Measurements from ENCODE around the gene MAN1C1.

MAN1C1 gene

DNA sequence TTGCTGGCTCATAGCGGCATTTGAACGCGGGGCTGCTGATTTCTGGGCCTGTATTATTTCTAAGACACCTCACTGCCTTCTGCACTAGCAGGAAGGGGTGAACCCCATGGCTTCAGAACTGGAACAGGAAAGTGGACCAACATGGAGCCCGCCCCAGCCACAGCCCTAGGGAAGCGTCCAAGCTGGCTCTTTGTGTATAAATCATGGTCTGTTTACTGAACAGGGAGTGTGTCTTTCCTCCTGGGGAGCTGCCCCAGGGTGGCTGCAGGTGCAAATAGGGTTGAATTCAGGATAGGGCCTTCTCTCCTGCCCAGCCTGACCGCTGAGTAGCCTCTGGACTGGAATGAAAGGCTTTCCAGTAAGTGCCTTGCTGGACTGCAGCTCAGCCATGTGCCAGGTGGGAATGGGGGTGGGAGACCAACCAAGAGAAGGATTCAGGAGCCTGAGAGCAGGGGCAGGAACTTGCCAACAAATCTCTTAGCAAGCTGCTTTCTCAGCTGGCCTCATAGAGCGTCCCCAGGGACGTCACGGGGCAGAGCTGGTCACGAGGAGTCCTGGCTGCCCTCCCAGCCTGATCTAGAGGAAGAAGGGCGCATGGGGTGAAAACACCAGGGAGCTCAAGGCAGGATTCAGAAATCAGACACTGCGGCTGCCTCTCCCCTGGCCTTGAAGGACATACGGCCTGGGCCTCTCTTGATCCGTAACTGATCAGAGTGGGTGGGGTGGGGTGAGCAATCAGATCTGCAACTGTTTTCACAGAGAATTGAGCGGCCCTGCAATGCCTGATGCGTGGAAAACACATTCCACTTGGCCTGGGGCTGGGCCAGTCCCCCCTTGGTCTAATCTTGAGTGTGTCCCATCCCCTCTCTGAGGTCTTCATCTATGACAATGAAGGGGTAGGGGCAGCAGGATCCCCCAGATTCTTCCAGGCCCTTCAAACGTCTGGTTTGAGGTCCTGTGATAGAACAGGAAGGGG is 126.9 kb downstream of the MAN1C1 start:
- DNase-seq: no peak

DNA sequence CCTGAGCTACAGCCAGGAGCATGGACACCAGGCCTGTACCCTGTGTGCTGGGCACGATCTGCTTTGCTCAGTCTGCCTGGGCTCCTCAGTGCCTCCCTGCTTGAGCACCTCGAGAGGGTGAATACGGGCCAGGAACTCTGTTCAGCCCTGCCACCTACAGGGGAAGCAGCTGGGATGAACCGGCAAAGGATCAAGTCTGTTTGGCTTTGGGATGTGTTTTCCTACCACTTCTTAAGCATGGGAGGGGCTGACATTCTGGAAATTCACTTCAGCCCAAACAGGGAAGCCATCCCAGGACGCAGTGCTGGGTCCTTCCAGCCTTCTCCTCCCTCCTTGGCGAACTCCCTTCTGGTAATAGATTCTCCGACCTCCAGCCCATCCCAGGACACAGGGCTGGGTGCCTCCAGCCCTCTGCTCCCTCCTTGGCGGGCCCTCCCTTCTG is 127.6 kb downstream of the MAN1C1 start:
- DNase-seq: no peak

- DNase-seq: no peak
Observed at GRCh38 chr1:25744636-25745425, 128.2 kb downstream of the MAN1C1 start.

- DNase-seq: no peak
Observed at GRCh38 chr1:25746299-25747045, 129.9 kb downstream of the MAN1C1 start.

DNA sequence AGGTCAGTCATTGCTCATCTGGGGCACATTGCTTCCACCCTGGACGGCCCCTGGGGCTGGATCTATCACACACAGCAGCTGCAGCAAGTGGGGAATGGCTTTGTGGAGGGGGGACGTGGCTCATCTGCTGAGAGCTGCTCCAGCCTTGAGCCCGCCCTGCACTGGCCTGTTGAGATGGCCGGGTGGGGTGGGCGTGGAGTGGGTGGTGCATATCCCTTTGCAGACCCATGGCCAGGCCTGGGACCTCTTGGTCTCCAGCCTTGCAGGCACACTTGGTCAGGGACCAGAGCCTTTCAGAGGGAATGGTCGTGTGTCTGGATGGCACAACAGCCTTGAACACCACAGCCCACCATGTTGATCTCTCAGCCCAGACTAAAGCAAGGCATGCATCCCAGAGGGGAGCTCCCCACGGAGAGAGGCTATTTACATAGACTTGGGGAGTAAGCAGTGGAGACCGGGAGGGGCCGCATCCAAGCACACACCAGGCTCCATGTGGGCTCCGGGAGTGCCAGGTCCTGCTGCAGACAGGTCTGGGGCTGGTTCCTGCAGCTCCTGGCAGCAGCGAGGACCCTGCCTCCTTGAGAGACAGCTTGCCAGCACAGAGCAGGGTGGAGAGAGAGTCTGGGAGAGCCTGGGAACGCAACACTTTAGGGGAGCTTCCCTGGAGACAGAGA is 130.6 kb downstream of the MAN1C1 start:
- DNase-seq: no peak

- no peak for DNase-seq
Observed at GRCh38 chr1:25748531-25749205, 132.1 kb downstream of the MAN1C1 start.

DNA sequence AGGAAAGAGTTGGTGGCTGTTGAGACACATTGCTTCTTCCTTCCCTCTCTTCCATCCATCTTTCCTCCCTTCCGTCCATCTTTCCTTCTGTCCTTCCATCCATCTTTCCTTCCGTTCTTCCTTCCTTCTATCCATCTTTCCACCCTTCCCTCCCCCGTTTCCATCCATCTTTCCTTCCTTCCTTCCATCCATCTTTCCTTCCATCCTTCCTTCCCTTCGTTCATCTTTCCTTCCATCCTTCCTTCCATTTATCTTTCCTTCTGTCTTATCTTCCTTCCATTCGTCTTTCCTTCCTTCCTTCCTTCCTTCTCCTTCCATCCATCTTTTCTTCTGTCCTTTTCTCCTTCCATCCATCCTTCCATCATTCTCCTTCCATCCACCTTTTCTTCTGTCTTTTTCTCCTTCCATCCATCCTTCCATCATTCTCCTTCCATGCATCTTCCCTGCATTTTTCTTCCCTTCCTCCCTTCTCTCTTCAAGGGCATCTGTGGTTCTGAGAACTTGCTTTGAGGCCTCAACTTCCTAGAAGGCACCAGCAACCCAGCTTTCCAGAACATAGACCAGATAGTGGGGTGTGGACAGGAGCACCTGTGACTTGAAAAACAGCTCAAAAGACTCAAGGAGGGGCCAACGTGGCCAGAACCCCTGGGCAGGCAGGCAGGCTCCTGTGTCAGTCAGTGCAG is 134.5 kb downstream of the MAN1C1 start:
- no peak for DNase-seq

DNA sequence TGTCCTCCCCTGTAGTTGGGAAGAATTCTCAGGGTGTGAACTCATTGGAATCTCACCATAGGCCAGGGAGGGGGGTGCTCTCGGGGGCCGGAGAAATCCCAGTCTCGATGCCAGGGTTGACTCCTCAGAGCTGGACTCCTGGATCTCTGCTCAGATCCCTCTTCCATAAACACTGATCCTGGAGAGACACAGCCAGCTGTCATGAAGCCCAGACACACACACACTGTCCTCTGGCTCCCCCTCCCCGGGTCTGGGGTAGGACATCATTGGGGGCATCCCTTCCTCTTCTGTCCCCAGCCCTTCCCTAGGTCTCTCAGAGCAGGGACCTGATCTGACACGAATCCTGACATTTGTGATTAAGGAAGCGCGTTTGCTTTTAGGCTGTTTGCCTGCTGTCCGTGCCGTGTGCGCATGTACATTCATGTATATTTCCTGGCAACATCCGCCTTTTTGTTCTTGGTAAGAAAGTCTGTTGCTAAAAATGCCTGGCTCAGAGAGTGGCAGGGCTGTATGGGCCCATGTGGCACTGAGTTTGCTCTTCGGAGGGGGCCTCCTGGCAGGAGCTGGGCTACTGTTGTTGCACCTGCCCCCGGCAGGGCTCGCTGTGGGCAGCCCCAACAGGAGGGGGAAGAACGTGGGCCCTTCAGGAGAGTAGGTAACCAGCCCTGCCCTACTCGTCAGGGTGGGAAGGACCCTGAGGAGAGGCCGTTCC is 138.0 kb downstream of the MAN1C1 start:
- no peak for DNase-seq

GRCh38 chr1:25755475-25756125 is 139.0 kb downstream of the MAN1C1 start:
- DNase-seq: no peak

DNA sequence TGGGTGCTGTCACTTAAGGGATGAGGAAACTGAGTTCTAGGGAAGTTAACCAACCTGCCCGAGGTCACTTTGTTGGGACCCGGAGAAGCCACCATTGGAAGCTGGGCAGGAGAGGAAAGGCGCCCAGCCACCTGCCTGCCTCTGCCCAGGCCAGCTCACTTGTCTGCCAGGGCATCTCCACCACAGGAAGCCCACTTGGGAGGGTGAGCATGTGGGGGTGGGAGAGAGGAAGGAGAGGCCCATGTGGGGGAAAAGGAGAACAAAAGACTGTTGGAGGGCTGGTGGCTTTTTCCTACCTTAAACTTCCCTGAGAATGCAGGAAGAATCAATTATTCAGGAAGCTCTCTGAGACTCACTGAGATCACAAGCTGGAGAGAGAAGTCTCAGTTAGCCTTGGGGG is 139.6 kb downstream of the MAN1C1 start:
- DNase-seq: no peak

DNA sequence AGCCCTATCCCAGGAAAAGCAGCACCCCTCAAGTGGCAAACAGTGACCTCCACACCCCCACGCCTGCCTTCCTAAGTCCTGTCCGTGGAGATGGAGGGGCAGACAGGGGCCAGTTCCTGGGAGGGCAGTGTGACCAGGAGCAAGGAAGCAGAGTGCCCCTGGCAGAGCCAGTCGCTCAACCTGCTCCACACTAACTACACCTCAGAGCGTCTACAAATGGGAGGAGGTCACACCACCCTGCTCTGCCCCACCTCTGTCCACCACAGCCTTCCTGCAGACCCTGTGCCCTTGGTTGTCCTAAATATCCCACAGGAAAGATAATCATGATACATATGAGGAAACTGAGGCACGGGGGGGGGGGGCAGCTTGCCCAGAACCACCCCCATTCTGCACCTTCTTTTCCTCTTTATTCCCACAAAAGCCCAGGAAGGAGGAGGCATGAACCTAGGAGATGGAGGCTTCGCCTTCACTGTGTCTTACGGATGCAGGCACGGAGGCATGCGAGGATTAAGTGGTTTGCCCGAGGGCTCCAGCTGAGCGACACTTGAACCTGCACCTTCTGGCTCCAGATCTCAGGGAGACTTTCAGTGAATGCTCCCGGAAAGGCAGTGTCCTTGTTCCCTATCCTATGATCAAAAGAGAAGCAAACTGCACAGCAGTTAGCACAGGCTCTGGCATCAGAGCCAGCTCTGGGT is 140.7 kb downstream of the MAN1C1 start:
- no peak for DNase-seq

DNA sequence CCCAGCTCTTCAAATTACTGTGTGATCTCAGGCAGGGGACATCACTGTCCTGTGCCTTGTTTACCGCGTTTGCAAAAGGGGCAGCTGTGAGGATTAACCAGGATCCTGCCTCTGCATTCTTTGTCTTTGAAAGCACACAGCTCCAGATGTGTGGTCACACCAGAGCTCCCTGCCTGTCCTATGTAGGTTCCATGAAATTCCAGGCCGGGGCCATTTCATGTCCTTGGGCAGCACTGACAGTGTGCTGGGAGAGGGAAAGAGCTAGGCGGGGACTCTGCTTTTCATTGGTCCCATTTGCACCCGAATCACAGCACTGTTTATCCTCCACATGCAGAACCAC is 141.2 kb downstream of the MAN1C1 start:
- DNase-seq: no peak

DNA sequence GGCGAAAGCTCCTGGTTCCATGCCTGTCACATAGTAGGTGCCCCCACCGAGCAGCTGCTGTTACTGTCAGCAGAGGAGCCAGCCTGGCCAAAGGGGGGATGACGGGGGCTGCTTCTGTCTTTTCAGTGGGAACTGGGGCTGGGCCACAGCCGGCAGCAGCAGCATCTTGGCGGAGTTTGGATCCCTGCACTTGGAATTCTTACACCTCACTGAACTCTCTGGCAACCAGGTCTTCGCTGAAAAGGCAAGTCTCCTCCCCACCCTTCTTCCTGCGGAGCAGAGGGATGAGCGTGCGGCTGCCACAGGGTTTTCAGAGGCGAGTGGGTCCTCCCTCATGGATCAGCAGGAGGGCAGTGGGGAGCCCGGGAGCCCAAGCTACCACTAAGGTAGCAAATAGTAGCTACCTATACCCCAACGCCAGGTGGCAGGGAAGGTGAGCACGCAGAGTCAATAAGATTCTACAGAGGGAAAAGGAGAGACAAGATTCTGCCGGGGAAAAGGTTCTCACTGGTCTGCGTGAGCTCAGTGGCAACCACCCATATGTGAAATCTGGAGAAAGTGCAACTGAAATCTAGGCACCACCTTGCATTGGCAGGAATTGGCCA is 142.0 kb downstream of the MAN1C1 start:
- DNase-seq: no peak

GRCh38 chr1:25760122-25760719 is 143.6 kb downstream of the MAN1C1 start:
- DNase-seq: no peak

GRCh38 chr1:25760871-25761270 is 144.3 kb downstream of the MAN1C1 start:
- DNase-seq: no peak

DNA sequence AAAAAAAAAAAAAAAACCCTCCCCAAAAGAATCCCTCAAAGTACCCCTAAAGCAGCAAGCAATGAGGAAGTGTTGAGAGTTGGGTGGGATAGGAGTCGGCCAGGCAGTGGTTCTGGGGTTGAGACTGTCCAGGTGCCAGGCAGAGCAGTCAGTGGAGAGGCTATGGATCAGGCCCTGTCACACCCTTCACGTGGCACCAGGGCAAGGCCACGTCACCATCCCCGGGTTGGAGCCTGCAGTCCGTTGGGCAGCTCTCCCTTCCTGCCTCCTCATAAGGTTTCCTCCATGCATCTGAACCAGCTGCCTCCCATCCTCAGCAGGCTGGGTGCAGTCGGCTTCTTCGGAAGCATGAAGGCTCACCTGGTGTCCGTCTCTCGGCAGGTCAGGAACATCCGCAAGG is 146.9 kb downstream of the MAN1C1 start:
- no peak for DNase-seq

GRCh38 chr1:25765136-25765922 is 148.7 kb downstream of the MAN1C1 start:
- no peak for DNase-seq

Measured in AML-193 (cell line).